ENCODE results near the gene C22orf15.

GRCh38 chr22:23812378-23812777 lies 49.6 kb downstream of the C22orf15 start:
- TF ChIP-seq CTCF (conservative IDR thresholded peaks at IDR 0.05) (no peak), ZFX (IDR thresholded peaks at IDR 0.05) (no peak)

Data from C4-2B (cell line).